HL-60 (cell line): Measurements from ENCODE around the gene MYO3B.

ENCODE experiments used
- DNase-seq, 2 experiments: peaks; one replicate each; pipeline ENCODE4 v3.0.0-alpha.2; 2010 to 2020; ENCODE audit warnings: low read depth in 1 of 2, low spot score in 1 of 2
- H3K27ac ChIP-seq: fragments of 250-450 bp; sonication (Bioruptor Pico); replicated peaks from 2 replicates; pipeline ENCODE4 v1.5.1; 2020; ENCODE audit warnings: mild to moderate bottlenecking, moderate library complexity
- H3K27me3 ChIP-seq: fragments of 250-450 bp; sonication (Bioruptor Pico); 2 replicates; pipeline ENCODE4 v1.5.1; 2021; ENCODE audit warnings: mild to moderate bottlenecking, moderate library complexity; ENCODE audit not compliant: insufficient read depth, poor library complexity, severe bottlenecking
- H3K4me3 ChIP-seq: replicated peaks from 2 replicates; pipeline ENCODE4 v1.5.1; 2011; ENCODE audit warnings: mild to moderate bottlenecking, control low read depth, low read length; ENCODE audit not compliant: insufficient read depth
- CTCF ChIP-seq: IDR thresholded peaks from one replicate; pipeline ENCODE4 v1.5.1; 2011; ENCODE audit warnings: low read length, control low read depth, inconsistent platforms; ENCODE audit not compliant: insufficient read depth
- GABPA ChIP-seq: IDR thresholded peaks from 2 replicates; pipeline ENCODE4 v1.6.1; 2012; ENCODE audit warnings: low read depth
- POLR2AphosphoS5 ChIP-seq: IDR thresholded peaks from 2 replicates; pipeline ENCODE4 v1.6.1; 2012; ENCODE audit warnings: low read depth
- REST ChIP-seq: IDR thresholded peaks from 2 replicates; pipeline ENCODE4 v1.6.1; 2012; ENCODE audit warnings: low read depth; ENCODE audit not compliant: insufficient replicate concordance
- SPI1 ChIP-seq: IDR thresholded peaks from 2 replicates; pipeline ENCODE4 v1.6.1; 2012; ENCODE audit warnings: low read depth, mild to moderate bottlenecking, borderline replicate concordance

Gene MYO3B

GRCh38 chr2:170596576-170596975, 418.6 kb downstream of the MYO3B start:
- TF ChIP-seq SPI1 = no peak
- TF ChIP-seq REST = no peak
- no peak for TF ChIP-seq CTCF
- TF ChIP-seq GABPA = no peak
- TF ChIP-seq POLR2AphosphoS5 = no peak
- Histone ChIP-seq H3K27me3 (no peaks in the 10 kb centered on the region), H3K4me3 (no peak overlapping the region), H3K27ac (no peak overlapping the region)
- DNase-seq = no peak

GRCh38 chr2:170598067-170598395, 420.1 kb downstream of the MYO3B start:
- no peaks in the 10 kb centered on the region for H3K27me3 ChIP-seq
- no peak for TF ChIP-seq CTCF
- no peak for TF ChIP-seq SPI1
- no peak for TF ChIP-seq REST
- no peak for TF ChIP-seq GABPA
- no peak for TF ChIP-seq POLR2AphosphoS5
- H3K27ac ChIP-seq = no peak overlapping the region
- no peak overlapping the region for H3K4me3 ChIP-seq
- DNase-seq = no peak

- no peak for DNase-seq
- Histone ChIP-seq H3K27me3 (no peaks in the 10 kb centered on the region), H3K4me3 (no peak overlapping the region), H3K27ac (no peak overlapping the region)
- TF ChIP-seq CTCF (no peak), SPI1 (no peak), REST (no peak), GABPA (no peak), POLR2AphosphoS5 (no peak)
These were observed 423.5 kb downstream of the MYO3B start for GRCh38 chr2:170601489-170601888.
